Activated naive CD8-positive, alpha-beta T cell treated with anti-CD3 and anti-CD28 coated beads, Interleukin-2, amount 50 U/mL, for 24 hours (primary cell): ENCODE results near the gene FYCO1.

ENCODE experiments used
- ATAC-seq: fragments of 150-1000 bp; cut with Tn5 transposase; one replicate; pipeline ENCODE4 v1.10.0; 2021
- DNase-seq: peaks from one replicate; pipeline ENCODE4 v3.0.0; 2021
- H3K27ac Mint-ChIP-seq: one replicate; pipeline ENCODE4 v1.8.0; 2021; ENCODE audit warnings: mild to moderate bottlenecking, mixed read lengths
- H3K27me3 Mint-ChIP-seq: one replicate; pipeline ENCODE4 v1.8.0; 2021; ENCODE audit warnings: mixed read lengths
- H3K36me3 Mint-ChIP-seq: one replicate; pipeline ENCODE4 v1.8.0; 2021; ENCODE audit warnings: low read depth, mixed read lengths
- H3K4me1 Mint-ChIP-seq: one replicate; pipeline ENCODE4 v1.8.0; 2021; ENCODE audit warnings: mixed read lengths
- H3K4me3 Mint-ChIP-seq: one replicate; pipeline ENCODE4 v1.8.0; 2021; ENCODE audit warnings: mild to moderate bottlenecking, moderate library complexity, mixed read lengths
- H3K9me3 Mint-ChIP-seq: one replicate; pipeline ENCODE4 v1.8.0; 2021; ENCODE audit warnings: mixed read lengths

The FYCO1 gene

DNA sequence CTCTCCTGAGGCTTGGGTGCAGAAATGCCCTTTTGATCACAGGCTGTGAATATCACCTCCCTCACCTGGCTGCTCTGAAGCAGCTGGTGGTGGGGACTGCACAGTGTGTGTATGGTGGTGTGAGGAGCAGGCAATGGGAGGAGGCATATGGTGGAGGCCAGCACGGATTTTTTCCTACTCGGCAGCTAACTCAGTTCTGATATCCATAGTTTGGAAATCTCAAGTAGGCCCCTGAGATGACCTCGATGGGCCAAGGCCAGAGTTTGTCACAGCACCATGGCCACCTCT lies 73.6 kb downstream of the FYCO1 start:
- H3K36me3 Mint-ChIP-seq: peaks cover 42% of the 10 kb centered on the region
- H3K27ac Mint-ChIP-seq: no peak overlapping the region
- H3K4me1 Mint-ChIP-seq: peaks cover 20% of the 10 kb centered on the region
- H3K4me3 Mint-ChIP-seq: no peak overlapping the region
- no peak for DNase-seq
- H3K27me3 Mint-ChIP-seq: peaks cover 14% of the 10 kb centered on the region
- no peaks in the 10 kb centered on the region for H3K9me3 Mint-ChIP-seq
- ATAC-seq: no peak

DNA sequence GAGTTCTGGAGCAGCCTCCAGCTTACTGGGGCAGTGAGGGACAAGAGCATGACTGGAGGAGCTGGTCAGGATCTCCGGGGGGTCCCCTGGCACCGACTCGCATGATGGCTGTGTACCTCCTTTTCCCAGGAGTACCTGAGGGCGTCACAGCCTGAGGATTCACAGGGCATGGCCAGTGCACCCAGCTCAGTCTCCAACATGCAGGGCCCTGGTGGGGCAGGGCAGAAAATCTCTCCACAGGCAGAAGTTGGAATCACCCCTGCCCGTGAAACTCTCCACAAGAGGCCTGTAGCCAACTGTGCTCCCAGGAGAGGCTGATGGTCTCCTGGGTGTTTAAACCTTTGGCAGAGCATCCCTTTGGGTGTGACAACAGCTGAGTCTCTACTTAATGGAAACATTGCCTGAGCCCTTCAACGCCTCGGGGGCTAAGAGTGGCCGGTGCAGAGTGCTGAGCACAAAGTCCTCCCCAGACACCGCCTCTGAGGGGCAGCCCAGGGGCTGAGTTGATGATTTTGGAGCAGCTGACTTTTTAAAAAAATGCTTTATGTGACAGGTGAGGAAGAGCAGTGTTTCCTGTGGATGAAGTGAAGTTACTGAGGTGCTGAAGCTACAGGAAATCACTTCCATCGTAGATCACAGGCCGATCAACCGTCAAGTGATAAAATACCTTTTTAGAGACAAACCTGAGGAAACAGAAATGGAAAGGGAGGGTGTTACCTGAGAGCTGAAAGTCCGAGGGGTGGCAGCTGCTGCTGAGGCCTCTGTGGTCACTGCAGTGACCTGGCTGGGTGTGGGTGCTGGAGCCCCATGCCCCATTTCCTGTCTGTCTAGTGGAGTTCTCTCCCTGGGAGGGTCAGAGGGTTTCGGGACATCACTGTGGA lies 74.2 kb downstream of the FYCO1 start:
- Mint-ChIP-seq H3K9me3 (no peaks in the 10 kb centered on the region), H3K4me3 (no peak overlapping the region), H3K27ac (no peak overlapping the region), H3K4me1 (peaks cover 24% of the 10 kb centered on the region), H3K27me3 (peaks cover 14% of the 10 kb centered on the region), H3K36me3 (peaks cover 40% of the 10 kb centered on the region)
- ATAC-seq: no peak
- no peak for DNase-seq

DNA sequence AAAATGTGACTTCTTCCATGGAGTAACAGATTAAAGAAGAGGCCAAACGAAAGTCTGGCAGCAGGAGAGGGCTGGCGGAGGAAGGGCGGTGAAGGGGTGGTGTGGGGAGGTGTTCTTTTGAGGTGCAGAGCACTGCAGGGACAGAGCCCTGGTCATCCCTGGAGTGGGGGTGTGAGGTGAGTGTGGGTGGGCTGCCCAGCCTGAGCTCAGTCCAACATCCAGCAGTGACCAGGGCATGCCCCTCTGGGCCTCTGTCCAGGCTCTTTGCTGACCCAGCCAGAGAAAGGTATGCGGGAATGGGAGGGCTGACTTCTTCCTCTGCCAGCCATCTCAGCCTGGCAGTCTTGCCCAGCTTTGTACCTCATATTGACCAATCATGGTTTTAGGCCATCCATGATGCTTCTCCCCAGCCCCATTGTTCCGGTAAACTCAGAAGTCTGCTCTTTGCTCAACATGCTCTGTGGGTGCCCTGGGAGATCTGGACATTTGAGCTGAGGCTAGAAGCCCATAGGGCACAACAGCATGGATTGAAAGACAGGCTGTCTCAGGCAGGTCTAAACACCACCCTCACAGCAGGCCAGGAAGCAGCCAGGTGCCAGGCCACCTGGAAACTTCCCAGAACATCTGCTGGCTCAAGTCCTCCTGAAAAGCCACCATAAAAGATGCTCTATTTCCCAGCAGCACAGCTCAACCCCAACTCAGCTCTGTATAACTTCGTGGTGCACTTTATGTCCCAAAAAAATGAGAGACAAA lies 78.3 kb downstream of the FYCO1 start:
- DNase-seq (no peak), ATAC-seq (no peak)
- Mint-ChIP-seq H3K36me3 (peaks cover 19% of the 10 kb centered on the region), H3K4me3 (no peak overlapping the region), H3K9me3 (no peaks in the 10 kb centered on the region), H3K27me3 (peaks cover 31% of the 10 kb centered on the region), H3K4me1 (peaks cover 42% of the 10 kb centered on the region), H3K27ac (no peak overlapping the region)

DNA sequence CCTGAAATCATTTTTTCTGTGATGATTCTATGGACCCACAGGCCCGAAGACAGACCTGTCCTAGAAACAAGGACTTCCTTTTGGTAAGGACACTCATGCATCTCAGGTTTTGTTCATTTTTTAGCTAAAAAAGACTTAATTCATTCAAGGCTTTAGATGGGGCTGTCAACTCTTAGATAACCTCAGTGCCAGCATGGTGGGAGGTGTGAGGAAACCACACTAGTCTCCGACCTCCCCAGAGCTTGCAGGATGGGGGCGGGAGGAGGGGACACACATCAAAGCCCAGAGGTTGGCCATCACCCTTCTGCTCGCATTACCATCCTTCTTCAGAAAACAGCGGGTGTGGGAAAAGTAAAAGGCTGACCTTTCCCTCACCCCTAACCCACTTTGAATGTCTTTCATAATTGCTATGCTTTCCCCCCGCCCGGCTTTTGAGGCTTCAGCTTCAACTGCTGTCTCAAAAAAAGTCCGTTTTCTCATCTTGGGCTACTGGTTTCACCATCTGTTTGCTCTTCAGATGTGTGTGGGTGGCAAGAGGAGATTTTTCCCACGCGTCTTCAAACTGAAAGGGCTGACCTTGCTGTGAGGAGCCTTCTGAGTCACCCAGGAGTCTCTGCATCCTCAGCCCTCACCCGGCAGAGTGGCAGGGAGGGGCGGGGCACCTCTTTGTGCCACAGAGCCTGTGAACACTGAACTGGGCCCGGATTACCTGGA lies 79.9 kb downstream of the FYCO1 start:
- peak overlapping the region; percentile 69 for H3K27ac Mint-ChIP-seq
- DNase-seq (peak; percentile 79), ATAC-seq (peak; percentile 96)
- H3K36me3 Mint-ChIP-seq: peaks cover 13% of the 10 kb centered on the region
- no peaks in the 10 kb centered on the region for H3K9me3 Mint-ChIP-seq
- H3K4me3 Mint-ChIP-seq: peak overlapping the region; percentile 18
- H3K27me3 Mint-ChIP-seq: peaks cover 36% of the 10 kb centered on the region
- H3K4me1 Mint-ChIP-seq: peaks cover 34% of the 10 kb centered on the region

DNA sequence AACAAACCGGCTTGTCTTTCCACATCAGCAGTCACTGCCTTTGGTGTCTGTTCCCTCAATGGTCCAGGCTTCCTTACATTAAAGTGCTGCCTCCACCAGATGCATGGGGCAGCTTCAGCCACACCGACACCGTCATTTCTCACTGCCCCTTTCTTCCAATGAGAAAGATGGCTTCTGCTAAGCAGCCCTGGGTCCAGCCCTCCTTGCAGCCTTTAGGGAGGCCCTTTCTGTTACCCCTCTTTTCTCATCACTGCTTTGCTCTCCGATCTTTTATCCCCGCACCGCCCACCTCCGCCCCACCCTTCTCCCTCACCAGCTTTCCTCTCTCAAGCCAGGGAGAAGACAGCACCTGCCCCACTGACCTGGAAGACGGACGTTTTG lies 80.6 kb downstream of the FYCO1 start:
- H3K27ac Mint-ChIP-seq: no peak overlapping the region
- H3K9me3 Mint-ChIP-seq: no peaks in the 10 kb centered on the region
- H3K4me3 Mint-ChIP-seq: peak overlapping the region; percentile 18
- peaks cover 40% of the 10 kb centered on the region for H3K27me3 Mint-ChIP-seq
- H3K4me1 Mint-ChIP-seq: peaks cover 34% of the 10 kb centered on the region
- H3K36me3 Mint-ChIP-seq: peaks cover 13% of the 10 kb centered on the region
- DNase-seq (no peak), ATAC-seq (no peak)

DNA sequence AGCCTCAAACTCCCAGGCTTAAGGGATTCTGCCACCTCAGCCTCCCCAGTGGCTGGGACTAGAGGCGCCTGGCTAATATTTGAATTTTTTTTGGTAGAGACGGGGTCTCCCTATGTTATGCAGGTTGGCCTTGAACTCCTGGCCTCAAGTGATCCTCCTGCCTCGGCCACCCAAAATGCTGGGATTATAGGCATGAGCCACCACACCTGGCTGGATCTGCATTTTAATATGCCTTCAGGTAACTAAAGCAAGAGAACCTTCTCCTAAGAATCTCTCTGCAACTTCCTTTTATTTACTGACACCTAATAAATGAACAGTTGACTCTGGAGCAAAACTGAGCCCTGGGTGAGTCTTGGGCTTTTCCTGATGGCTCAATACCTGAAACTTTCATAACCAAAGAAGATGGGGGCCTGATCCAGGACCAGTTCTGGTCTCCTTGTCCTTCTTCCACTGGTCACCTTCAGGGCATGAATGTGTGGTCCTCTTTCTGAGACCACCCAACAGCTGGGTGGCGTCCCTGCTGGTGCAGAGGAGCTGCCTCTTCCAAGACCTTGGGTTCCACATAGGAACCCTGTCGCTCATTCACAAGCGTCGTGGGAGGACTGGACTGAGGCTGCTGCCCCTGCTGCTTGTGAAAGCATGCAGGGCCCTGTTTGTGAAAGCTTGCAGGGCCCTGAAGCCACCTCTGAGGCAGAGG lies 81.1 kb downstream of the FYCO1 start:
- Mint-ChIP-seq H3K36me3 (peaks cover 13% of the 10 kb centered on the region), H3K4me3 (no peak overlapping the region), H3K27ac (no peak overlapping the region), H3K27me3 (peaks cover 45% of the 10 kb centered on the region), H3K9me3 (no peaks in the 10 kb centered on the region), H3K4me1 (peaks cover 34% of the 10 kb centered on the region)
- ATAC-seq (no peak), DNase-seq (no peak)

DNA sequence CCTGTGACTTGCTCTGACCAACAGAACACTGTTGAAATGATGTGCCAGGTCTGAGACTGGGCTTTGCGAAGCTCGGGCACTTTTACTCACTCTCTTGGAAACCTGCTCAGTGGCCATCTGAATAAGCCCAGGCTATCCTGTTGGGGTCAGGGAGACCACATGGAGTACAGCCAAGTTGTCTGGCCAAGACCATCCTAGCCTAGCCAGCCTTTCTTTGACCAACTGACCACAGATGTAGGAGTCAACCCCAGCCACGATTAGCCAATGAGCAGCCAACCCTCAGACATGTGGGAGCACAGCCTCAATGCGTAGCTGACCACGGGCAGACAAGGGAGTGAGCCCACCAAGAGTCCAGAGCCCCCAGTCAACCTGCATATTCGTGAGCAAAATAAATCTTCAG lies 83.2 kb downstream of the FYCO1 start:
- ATAC-seq: no peak

DNA sequence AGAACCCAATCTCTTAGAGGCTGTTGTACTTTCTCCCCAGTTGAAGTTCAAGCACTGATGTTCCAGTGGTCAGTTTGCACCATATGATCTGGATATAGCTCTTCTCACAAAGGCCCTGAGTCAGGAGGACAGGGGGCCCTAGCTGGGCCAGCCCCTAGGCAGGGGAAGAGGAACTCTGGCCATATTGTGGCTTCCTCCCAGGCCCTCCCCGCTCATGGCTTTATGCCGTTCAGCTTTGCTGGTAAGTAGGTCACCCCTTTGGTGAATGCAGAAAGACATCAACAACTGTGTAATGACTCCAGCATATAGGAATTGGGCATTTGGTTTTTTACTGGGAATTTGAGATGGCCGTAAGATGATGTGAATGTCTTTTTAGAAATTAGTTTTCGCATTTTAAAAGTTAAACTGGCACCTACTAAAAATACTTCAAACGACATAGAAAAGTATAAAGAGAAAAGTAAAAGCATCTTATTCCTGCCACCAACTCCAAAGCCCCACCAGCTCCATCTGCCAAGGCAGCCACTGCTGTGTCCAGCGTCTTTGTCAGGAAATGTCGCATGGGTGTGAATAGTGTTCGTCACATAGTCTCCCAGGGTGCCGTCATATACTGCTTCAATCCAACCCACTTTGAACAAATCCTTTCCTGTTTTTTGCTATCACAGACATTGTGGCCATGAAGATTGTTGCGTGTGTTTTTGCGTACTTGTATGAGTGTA lies 84.0 kb downstream of the FYCO1 start:
- Mint-ChIP-seq H3K27ac (no peak overlapping the region), H3K9me3 (no peaks in the 10 kb centered on the region), H3K4me3 (no peak overlapping the region), H3K36me3 (peaks cover 5% of the 10 kb centered on the region), H3K27me3 (peaks cover 54% of the 10 kb centered on the region), H3K4me1 (peaks cover 37% of the 10 kb centered on the region)
- ATAC-seq: no peak
- no peak for DNase-seq

More for the DNA sequence above, 83.2 kb downstream of the FYCO1 start:
- H3K4me3 Mint-ChIP-seq: no peak overlapping the region
- DNase-seq: no peak
- H3K36me3 Mint-ChIP-seq: peaks cover 2% of the 10 kb centered on the region
- no peaks in the 10 kb centered on the region for H3K9me3 Mint-ChIP-seq
- H3K4me1 Mint-ChIP-seq: peaks cover 36% of the 10 kb centered on the region
- peaks cover 49% of the 10 kb centered on the region for H3K27me3 Mint-ChIP-seq
- no peak overlapping the region for H3K27ac Mint-ChIP-seq

DNA sequence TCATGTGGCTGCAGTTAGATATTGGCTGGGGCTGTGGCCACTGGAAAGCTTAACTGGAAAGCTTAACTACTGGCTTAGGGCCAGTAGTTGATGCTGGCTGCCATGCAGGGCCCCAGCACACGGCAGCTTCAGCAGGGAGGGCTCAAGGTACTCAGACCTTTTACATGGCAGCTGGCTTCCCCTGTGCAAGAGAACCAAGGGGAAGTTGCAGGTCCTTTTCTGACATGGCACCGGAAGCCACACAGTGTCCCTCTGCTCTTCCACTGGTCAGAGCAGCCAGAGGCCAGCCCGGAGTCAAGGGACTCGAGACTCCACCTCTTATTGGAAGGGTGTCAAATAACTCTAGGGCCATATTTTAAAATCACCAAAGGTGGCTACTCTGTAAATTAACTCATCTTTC lies 84.7 kb downstream of the FYCO1 start:
- no peak for DNase-seq
- no peak for ATAC-seq
- Mint-ChIP-seq H3K36me3 (peaks cover 6% of the 10 kb centered on the region), H3K27me3 (peaks cover 56% of the 10 kb centered on the region), H3K9me3 (no peaks in the 10 kb centered on the region), H3K4me3 (no peak overlapping the region), H3K4me1 (peaks cover 29% of the 10 kb centered on the region), H3K27ac (no peak overlapping the region)

DNA sequence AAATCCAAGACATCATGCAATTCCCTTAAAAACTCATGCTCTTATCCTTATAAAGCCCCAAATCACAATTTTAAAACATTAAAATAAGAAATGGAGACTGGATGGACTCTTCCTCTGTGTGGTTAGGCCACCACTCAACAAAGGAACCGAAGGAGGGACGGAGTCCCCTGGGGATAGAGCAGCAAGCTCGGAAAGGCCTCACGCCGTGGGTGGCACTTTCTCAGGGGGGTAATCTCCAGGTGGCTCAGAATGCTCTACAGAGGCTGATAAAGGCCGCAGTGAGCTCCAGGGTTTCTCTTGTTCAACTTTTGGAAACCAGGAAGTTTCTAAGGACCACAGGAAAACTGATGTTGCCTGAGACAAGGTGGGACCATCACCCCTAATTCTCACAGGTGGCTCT lies 86.1 kb downstream of the FYCO1 start:
- H3K27me3 Mint-ChIP-seq: peaks cover 60% of the 10 kb centered on the region
- peaks cover 9% of the 10 kb centered on the region for H3K36me3 Mint-ChIP-seq
- DNase-seq: no peak
- H3K4me3 Mint-ChIP-seq: no peak overlapping the region
- H3K4me1 Mint-ChIP-seq: peaks cover 23% of the 10 kb centered on the region
- ATAC-seq: no peak
- peaks cover 4% of the 10 kb centered on the region for H3K9me3 Mint-ChIP-seq
- H3K27ac Mint-ChIP-seq: no peak overlapping the region

DNA sequence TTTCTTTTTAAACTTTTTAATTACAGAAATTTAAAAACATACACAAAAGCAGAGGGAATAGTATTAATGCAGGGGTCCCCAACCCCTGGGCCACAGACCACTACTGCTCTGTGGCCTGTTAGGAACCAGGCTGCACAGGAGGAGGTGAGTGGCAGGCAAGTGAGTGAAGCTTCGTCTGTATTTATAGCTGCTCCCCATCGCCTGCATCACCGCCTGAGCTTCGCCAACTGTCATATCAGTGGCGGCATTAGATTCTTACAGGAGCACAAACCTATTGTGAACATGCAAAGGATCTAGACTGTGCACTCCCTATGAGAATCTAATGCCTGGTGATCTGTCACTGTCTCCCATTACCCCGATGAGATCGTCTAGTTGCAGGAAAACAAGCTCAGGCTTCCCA lies 86.9 kb downstream of the FYCO1 start:
- Mint-ChIP-seq H3K27ac (no peak overlapping the region), H3K4me1 (peaks cover 21% of the 10 kb centered on the region), H3K9me3 (peaks cover 4% of the 10 kb centered on the region), H3K36me3 (peaks cover 9% of the 10 kb centered on the region), H3K4me3 (no peak overlapping the region), H3K27me3 (peaks cover 58% of the 10 kb centered on the region)
- ATAC-seq (no peak), DNase-seq (no peak)

DNA sequence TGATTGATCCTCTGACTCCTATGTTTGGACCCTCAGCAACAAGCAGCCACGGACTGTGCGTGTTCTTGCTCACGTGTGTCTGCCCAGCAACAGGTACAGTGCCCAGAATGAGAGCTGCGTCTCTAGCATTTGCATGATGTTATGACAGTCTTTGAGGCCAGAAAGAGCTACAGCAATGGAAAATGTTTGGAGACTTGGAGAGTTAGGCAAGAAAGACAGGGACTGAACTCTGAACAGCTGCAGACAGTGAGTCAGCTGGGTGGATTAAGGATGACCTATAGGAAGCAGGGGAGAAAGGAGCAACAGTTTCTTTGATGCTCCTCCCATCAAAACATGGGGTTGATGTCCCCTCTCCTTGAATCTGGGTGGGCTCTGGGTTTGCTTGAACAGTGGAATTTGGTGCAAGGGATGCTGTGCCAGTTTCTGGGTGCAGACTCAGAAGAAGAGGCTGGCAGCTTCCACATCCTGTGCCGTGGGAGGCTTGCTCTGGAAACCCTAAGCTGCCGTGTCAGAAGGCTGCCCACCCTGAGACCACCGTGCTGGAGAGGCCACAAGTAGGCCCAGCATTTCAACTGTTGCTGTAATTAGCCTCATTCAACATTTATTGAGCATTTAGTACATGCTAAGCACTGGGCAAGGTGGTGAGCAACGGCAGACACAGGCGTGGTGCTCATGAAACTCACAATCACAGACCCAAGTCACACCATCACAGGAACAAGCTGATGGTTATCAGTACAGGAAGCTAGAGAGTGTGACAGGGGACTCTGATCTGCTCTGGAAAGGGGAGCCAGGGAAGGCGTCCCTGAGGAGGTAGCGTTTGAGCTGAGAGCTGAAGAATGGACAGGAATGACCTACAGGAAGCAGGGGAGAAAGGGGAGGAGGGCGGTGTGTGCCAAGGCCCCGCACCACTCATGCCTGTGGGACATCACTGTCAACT lies 87.6 kb downstream of the FYCO1 start:
- Mint-ChIP-seq H3K4me1 (peaks cover 21% of the 10 kb centered on the region), H3K36me3 (peaks cover 9% of the 10 kb centered on the region), H3K4me3 (no peak overlapping the region), H3K27ac (no peak overlapping the region), H3K9me3 (peaks cover 4% of the 10 kb centered on the region), H3K27me3 (peaks cover 51% of the 10 kb centered on the region)
- ATAC-seq: peak; percentile 75
- DNase-seq: no peak
